NCI-H69 (cell line): ENCODE measurements around the gene DHRS7B.

Experiments
- DNase-seq: peaks from one replicate; lab custom pipeline; 2025; lab: John Stamatoyannopoulos, UW

The DHRS7B gene

GRCh38 chr17:21240369-21241055 is 113.7 kb downstream of the DHRS7B start:
- no peak for DNase-seq
